Ovary (tissue), 3 donors: Measurements from ENCODE around the gene DHRS7B.

Source experiments
- CTCF ChIP-seq, 3 donors: fragments of 450-650 bp in 2 of 3; fragments of 200-600 bp in 1 of 3; IDR thresholded peaks; one replicate each; pipeline versions ENCODE4 v1.5.1 to v1.8.0; 2016 to 2022; ENCODE audit warnings: antibody characterized with exemption in 3 of 3, mild to moderate bottlenecking in 1 of 3
- POLR2A ChIP-seq: fragments of 450-650 bp; IDR thresholded peaks from one replicate; pipeline ENCODE4 v1.6.1; 2017; ENCODE audit warnings: antibody characterized with exemption, mild to moderate bottlenecking, moderate library complexity
- donor health status: DM: no; HTN: no; CAD: no.

- TF ChIP-seq POLR2A: no peak
- TF ChIP-seq CTCF (IDR thresholded peaks at IDR 0.05): no peak
Observed at GRCh38 chr17:21140911-21141310, 14.1 kb downstream of the DHRS7B start.
